Thyroid gland (tissue), 4 donors: ENCODE data around the gene DYNLT2B.

Experiments
- POLR2A ChIP-seq, 2 donors: fragments of 450-650 bp; IDR thresholded peaks; one replicate each; pipeline ENCODE4 v1.6.1; 2017; ENCODE audit warnings: antibody characterized with exemption in 2 of 2, mild to moderate bottlenecking in 2 of 2, moderate library complexity in 1 of 2
- TF ChIP-seq, protein P1 (sequence below), 6 experiments: fragments of 200-600 bp in 3 of 6; fragments of 450-650 bp in 3 of 6; sonication (generic) in 3 of 6; IDR thresholded peaks; one replicate each; pipeline ENCODE4 v1.5.1; 2016 to 2019; ENCODE audit warnings: antibody characterized with exemption in 6 of 6, mild to moderate bottlenecking in 2 of 6, inconsistent platforms in 1 of 6, moderate library complexity in 1 of 6

GRCh38 chr3:196344663-196345062 lies 26.6 kb upstream of the DYNLT2B start:
- TF ChIP-seq, protein P1, sequence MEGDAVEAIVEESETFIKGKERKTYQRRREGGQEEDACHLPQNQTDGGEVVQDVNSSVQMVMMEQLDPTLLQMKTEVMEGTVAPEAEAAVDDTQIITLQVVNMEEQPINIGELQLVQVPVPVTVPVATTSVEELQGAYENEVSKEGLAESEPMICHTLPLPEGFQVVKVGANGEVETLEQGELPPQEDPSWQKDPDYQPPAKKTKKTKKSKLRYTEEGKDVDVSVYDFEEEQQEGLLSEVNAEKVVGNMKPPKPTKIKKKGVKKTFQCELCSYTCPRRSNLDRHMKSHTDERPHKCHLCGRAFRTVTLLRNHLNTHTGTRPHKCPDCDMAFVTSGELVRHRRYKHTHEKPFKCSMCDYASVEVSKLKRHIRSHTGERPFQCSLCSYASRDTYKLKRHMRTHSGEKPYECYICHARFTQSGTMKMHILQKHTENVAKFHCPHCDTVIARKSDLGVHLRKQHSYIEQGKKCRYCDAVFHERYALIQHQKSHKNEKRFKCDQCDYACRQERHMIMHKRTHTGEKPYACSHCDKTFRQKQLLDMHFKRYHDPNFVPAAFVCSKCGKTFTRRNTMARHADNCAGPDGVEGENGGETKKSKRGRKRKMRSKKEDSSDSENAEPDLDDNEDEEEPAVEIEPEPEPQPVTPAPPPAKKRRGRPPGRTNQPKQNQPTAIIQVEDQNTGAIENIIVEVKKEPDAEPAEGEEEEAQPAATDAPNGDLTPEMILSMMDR (IDR thresholded peaks at IDR 0.05): no peak
- TF ChIP-seq POLR2A (IDR thresholded peaks at IDR 0.05): no peak
